HUDEP-2 (cell line): Measurements from ENCODE around the gene MAX.

Experiments
- DNase-seq, 76 experiments: peaks; one replicate each; lab custom pipeline; 2025; ENCODE audit not compliant: unreplicated experiment in 76 of 76; lab: John Stamatoyannopoulos, UW

MAX gene, protein sequence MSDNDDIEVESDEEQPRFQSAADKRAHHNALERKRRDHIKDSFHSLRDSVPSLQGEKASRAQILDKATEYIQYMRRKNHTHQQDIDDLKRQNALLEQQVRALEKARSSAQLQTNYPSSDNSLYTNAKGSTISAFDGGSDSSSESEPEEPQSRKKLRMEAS

DNA sequence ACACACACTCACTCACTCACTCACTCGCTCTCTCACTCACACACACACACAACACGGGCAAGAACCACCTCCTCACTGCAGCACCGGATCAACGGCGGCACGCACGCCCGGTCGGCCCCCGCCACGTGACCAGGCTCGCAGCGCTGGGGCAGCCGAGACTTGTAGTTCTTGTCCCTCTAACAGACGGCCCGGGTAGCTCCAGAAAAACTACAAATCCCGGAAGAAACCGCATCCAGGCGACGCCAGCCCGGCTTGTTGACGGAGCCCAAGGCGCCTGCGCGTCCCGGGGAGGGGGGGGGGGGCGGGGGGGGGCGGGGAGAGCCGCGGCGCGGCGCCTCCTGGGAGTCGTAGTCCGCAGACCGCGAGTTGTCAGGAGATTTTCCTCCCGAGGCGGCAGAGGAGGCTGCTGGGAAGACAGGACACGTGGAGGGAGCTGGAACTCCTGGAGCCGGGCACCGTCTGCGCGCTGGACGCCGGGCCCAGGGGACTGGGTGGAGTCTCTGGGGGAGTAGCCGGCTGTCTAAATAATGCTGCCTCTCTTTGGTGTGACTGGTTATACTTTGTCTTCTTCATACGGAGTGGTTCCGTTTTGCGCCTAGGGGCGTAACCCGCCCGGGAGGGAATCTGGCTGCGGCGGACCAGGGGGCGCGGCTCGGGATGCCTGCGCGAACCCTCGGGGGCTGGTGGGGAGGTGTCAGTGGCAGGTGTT lies at the start of gene MAX:
TSS of gene MAX (minus strand) at position 77 of the 709 bp plus-strand sequence. CDS start 178 bp downstream, outside the sequence.
- peak; percentile 69 to 98 (median 94) for DNase-seq

DNA sequence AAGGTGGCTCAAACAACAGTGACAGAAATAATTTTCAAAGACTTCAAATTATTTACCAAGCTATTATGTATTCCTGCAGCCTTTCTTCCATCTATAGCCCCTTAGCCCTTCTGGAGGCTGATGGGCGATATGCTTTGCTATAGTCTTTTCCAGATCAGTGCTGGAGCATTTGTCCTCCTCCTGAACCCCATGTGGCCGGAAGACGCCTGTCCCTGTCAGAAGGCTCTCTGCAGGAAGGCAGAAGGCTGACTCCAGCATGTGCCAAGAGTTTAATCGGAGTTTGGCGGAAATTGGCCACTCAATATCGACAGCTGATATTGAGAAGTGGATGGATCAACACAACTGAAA lies 49.3 kb upstream of the MAX start:
- DNase-seq, result no peak

DNA sequence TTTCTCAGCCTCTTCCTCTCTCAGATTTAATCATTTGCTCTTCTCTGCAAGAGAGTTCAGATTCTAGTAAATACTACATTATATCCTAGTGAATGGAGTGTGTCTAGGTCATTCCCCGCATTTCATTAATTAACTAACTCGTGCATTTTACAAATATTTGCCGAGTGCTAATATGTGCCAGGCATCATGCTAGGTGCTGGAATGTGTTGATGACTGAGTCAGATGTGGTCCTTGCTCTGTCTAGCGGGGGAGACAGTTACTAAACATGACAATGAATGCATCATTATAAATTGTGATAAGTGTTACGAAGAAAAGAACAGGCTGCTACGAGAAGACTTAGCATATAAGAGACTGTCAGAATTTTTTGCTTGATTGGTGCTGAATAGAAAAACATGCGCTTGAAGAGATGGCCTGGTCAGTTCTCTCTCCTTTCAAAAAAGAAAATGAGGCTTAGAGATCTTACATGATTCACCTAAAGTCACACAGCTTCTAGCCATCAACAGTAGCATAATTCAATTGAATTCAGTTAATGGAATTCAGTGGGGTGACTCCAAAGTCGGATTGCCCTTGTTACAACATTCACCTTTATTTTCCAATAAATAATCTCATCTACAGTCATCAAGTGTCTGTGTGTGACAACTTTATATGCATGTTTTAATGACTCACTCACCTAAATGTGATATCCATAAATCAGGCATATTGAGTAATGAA lies 48.7 kb upstream of the MAX start:
- DNase-seq, result no peak

DNA sequence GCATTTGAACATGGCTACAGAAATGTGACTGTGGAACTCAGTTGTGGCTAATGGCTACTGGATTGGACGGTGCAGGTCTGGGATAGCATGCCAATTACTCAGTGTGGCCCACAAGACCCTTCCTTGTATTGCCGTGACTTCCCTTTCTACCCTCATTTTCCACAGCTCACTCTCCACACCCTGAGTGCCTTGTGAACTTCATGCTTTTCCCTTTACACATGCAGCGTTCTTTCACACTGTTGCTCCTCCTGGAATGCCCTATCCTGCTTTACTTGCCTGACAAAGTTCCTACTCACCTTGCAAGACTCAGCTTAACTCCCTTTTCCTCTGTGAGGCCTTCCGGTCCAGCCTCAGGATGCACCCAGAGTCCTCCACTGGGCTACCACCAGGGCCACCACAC lies 46.8 kb upstream of the MAX start:
- no peak for DNase-seq

DNA sequence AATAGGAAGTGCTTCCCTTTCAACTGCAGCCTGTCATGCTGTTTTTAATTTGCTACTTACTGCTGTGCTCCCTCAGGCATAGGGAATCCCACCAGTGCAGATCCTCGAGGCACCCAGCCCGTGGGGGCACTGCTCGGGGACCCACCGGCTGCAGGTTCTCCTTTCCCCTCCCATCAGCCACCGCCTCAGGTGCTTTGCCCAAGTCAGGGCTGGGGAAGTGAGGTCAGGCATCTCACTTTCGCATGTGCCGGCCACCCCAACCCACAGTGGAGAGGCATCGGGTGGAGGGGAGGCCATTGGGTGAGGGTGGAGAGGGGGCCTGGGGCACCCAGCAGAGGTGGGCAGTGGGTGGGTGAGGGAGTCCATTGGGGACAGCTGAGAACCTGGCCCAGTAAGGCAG lies 41.9 kb upstream of the MAX start:
- DNase-seq, result no peak

DNA sequence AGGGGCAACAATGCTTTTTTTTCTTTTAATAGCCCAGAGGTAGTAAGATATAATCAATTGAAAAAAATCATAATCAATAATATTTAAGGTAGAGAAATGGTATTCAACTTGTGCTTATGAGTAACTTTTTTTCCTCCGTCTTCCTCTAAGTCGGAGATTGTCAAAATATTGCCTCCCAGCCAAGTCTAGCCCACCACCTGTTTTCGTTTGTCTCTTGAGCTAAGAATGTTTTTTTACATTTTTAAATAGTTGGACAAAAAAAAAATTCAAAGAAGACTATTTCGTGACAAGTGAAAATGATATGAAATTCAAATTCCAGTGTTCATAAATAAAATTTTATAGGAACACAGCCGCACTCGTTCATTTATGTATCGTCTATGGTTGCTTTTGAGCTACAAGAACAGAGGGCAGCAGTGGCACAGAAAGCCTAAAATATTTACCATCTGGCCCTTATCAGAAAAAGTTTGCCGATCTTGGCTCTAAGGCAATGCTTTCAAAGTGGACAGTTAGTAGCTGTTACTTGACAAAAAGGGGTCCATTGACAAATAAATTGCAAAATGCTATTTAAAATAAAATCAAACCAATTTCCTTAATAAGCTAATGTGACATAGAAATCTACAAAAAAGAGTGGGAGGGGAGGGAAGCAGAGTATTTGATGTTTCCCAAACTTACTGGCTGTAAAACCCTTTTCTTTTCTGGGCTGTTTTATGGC lies 40.8 kb upstream of the MAX start:
- DNase-seq, result no peak

DNA sequence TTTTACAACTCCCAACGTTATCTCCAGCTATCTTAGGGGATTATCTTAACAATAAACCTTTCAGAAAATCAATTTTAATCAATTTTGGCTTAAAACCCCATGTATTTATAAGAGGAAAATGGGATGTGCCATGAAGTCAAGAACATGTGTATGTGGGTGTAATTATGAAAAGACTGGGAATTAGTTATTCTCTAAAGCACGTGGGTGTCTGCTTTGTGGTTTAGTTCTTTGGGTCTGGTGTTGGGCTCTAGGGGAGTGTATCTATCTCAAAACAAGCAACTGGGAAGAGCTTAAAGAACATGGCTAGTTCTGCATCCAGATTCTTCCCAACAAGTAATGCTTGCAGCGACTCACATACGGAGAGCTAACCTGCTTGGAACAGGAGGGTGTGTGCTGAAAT lies 40.1 kb upstream of the MAX start:
- DNase-seq, result no peak

DNA sequence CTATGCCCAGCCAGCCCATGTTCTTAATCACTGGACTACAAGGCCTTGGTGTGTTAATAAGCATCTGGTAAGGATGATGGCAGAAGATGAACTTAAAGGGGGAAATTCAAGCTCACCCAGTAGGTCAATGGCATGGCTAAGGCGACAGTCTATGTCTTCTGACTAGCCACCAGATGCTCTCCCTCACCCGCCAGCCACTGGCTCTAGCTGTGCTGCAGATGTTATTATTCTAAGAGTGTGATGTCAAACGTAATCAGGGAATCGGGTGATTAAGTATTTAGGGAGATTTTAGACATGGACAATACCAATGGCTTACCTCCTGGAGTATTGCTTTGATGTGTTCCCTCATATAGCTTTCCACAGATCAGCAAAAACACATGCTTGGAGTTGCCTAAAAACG lies 39.2 kb upstream of the MAX start:
- no peak for DNase-seq

DNA sequence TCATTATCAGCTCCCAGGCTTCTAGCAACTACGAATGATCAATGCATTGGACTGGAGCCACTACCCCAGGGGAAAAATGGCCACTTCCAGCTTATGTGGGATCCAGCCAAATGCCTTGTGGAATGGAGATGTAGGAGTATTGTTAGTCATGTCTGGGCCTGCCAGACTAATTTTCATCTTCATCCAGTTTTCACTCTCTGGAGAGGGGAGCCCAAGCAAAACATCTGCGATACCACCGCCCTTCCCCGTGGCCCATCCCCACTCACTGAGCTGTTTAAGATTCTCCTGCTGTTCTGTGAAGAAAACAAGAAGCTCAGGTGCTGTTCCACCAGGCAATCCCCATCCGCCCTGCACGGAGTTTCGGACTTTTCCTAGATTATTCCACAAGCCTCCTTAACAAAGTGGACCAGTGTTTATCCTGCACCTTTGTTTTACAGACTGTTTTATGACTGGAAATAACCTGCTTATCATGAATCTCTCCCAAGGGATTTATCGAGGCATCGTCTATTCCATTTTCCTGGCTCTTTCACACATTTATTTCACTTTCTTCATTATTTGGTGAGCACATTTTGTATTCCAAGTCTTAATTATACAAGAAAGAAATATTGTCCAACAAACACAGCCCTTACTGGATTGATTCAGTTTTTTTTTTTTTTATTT lies 35.5 kb upstream of the MAX start:
- no peak for DNase-seq

DNA sequence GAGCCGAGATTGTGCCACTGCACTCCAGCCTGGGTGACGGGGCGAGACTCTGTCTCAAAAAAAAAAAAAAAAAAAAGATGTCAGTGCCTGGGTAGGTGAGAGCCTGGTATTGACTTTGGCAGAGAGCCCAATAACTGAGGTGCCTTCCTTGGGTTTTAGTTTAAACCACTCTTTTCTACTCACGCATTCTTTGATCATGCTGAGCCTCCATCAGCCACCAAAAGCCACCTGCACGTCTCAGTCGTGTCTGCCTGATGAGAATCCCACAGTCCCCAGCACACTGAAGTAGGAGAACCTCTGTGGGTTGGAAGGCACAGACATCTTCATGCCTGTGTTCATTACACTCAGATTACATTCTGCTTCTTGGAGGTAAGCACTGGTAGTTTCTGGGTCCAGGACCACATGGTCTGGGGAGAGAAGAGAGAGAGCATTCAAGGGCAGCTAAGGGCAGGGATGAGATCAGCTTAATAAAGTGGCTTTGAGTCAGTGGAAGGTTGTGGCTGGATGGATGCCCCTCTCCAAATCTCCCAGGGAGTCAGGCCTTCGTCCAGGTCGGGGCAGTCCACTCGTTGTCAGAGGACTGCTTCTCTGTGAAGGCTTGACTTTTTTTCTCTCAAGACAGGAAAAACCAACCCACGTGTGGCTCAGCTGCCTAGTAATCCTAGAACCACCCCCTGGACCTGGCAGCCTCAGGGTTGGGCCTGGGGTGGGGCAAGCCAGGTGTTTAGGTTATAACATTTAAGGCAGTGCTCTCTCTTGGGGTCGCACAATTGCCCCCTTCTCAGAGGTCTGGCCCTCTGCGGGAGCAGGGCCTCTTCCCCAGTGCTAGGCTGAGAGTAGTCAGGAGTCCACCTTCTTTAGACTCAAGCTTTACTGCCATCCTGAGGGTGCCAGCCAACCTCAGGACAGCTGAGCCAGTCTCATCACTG lies 32.6 kb upstream of the MAX start:
- DNase-seq, result no peak

DNA sequence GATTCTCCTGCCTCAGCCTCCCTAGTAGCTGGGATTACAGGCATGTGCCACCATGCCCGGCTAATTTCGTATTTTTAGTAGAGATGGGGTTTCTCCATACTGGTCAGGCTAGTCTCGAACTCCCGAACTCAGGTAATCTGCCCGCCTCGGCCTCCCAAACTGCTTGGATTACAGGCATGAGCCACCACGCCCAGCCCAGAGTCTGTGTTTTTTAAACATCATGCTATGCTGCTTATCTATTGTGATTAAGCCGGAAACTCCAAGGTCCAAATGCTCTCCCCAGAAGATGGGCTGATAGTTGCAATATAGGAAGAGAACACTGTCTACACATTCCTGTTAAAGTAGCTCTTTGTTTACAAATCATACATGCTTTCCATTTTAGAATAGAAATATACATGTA lies 30.5 kb upstream of the MAX start:
- DNase-seq, result no peak

DNA sequence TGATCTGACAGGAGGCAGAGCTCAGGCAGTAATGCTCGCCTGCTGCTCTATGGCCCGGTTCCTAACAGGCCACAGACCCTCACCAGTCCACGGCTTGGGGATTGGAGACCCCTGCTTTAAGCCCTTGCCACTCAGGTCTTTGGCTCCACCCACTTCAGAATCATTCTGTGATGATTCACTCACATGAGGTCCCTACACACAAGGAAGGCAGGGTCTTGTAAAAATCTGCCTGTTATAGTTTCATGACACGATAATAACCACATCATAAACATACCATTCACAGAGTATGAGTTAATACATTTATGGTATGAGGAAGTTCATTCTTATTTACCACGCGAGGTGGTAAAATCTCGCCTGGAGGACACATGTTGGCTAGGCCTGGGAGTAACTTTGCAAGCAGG lies 29.0 kb upstream of the MAX start:
- no peak for DNase-seq

DNA sequence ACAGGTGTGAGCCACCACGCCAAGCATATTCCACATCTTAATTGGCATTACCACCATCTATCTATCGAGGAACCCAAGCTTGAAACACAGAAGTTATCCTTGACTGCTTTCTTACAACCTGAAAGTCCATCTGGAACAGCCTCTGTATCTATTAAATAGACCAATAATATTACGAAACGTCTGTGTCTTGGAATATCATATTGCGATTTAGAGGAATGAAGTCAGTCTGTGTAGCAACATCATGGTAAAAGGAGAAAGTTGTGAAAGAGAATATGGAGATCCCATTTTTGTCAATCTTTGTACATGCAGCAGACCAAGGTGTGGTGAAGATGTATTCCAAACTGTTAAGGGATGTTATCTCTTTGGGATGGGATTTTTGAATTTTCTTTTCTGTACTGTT lies 25.8 kb upstream of the MAX start:
- DNase-seq, result no peak

DNA sequence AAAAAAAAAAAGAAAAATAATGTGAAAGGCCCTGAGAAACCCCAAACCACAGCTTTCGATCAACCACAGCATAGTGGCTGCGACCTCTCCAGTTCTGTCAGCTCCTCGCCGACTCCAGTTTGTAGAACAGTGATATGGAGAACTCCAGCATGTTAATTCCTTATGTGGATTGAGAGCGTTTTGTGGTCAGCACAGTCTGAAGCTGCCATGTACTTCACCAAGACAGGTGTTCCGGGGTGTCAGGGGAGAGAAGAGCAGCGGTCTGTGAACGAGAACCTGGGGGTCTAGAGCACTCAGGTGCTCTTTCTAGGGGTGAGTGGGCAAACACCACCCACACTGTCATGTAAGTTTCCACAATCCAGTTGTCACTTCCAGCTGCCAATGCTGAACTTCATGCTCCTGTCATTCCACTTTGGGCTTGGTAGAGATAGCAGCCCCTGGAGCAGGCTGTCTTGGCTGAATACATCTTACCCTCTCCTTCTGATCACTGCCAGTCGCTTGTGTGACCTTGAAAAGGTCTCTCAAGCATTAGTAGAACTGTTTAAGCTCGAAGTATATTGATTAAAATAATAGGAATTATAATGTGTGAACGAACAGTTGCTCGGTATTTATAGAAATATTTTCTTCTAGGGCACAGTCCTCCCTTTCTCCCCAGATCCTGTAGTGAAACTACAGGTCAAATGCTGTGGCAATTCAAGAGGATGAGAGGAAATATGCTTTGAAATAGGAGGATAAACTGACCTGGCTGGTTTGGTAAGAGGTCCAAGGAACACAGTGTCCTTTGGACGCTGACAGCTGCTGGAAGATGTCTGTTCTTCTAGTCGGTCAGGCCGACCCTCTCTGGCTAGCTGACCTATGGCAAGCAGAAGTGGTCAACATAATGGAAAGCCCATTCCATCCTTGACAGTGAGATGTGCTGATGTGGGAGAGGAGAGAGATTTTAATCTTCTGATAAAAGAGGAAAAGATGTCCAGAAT lies 15.7 kb upstream of the MAX start:
- no peak for DNase-seq

DNA sequence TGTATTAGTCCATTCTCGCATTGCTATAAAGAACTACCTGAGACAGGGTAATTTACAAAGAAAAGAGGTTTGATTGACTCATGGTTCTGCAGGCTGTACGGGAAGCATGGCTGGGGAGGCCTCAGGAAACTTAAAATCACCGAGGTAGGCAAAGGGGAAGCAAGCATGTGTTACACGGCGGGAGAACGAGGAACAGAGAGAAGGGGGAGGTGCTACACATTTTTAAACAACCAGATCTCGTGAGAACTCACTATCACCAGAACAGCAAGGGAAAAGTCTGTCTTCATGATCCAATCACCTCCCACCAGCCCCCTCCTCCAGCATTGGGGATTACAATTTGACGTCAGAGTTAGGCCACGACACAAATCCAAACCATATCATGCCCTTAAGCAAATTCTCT lies 13.3 kb upstream of the MAX start:
- no peak for DNase-seq

DNA sequence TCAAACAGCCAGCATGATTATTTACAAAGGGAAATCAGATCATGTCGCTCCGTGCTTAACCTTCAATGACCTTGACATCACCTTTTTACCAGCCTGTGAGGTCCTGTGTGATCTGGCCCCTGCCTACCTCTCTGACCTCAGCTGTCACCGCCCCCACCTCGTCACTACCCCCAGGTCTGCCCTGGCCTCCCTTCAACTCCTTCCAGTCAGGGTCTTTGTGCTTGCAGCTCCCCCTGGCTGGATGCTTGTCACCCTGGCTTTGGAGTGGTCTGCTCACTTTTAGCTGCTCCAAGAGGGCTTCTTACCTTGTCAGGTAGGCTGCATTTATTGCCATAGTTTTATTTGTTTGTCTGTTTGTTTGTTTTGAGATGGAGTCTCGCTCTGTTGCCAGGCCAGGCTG lies 8.2 kb upstream of the MAX start:
- no peak for DNase-seq

DNA sequence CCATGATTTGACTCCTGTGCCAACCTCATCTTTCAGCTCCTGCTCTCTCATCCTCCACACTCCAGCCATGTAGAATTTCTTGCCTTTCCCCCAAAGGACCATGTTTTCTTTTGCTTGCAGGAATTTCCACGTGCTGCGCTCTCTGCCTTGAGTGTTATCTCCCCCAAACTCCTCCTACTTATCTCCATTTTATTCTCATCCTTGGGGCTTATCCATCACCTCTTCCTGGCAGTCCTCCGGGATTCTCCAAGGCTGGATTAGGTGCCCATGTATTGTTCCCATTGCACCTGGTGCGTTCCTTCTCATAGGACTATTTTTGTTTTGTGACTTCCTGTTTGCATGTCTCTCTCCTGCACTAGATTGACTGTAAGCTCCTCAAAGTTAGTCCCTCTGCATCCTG lies 7.0 kb upstream of the MAX start:
- no peak for DNase-seq

DNA sequence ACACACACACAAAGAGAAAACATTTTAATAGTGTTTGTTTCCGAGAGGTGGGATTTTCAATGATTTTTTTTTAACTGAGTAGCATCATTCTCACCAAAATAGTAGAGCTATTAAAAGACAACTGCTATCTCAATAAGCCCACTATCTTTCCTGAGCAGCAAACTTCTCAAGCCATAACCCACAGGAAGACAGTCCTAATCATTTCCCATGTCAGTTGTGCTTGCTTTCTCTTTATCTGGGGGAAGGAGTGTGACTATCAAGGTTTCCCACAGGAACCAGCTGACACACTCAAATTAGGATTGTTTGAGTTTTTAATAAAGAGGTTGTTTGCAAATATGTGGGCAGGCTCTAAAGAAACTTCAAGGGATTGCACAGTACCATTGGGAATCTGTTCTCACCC lies 4.9 kb upstream of the MAX start:
- DNase-seq, result peak in 3 of 76 experiments; percentile 19 to 27 (median 22)

DNA sequence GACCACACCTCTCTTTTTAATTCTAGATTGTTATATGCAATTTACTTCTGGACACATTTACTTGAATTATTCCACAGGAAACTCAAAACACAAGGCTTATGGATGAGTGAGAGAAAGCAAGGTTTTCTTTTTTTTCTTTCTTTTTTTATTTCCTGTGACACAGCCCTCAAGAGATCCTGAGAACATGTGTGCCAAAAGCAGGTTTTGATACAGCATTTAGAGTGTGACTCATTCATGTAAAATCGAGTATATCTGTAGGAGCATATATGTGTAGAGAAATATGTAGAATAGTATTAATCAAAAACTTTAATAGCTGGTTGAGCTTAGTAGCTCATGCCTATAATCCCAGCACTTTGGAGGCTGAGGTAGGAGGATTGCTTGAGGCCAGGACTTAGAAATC lies 4.4 kb upstream of the MAX start:
- DNase-seq, result no peak
